Right ventricle myocardium superior (tissue), 1 donor: ENCODE results near the gene LAG3. TPM values are rescaled to one million over a fixed set of nuclear protein-coding genes. Genes with fewer than 3 reads are reported as not detected.

ENCODE experiments used
- ATAC-seq: fragments of 200-7000 bp; cut with Tn5 transposase; one replicate; pipeline ENCODE4 v1.9.1; 2020; ENCODE audit warnings: mild to moderate bottlenecking; ENCODE audit not compliant: poor library complexity
- DNase-seq: peaks from one replicate; pipeline ENCODE4 v3.0.0-alpha.2; 2020
- intact Hi-C: fragments of 100-400 bp; cut with DNase I; formaldehyde crosslinking; loops from one replicate; pipeline ENCODE4 v1.11.2; 2022
- total RNA-seq: library from RNA; stranded (reverse); fragmentation: NEBNext Ultra II Directional; extraction: Animal tissue kit (Norgen Biotek cat#: 25700); gene quantifications from one replicate; pipeline ENCODE4 v1.2.1, GENCODE V29; 2021
- donor health status: DM: no; HTN: yes; CAD: no; lungs with severe emphysema.

Gene LAG3
- total RNA-seq, 1 donor from 2014 or later: 0.22 TPM

DNA sequence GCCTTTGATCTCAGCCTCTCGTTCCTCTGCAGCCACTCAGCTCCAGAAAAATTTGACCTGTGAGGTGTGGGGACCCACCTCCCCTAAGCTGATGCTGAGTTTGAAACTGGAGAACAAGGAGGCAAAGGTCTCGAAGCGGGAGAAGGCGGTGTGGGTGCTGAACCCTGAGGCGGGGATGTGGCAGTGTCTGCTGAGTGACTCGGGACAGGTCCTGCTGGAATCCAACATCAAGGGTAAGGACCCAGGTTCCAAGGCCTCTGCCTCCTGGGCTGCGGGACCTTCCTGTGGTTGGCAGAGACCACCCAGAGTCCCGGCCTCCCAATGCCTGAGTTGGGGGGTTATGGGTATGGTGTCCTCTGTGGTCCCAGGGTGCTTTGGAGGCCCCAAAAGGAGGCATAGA lies 44.8 kb downstream of the LAG3 start:
- no peak for DNase-seq
- no peak for ATAC-seq
- intact Hi-C loops: no loop called here

DNA sequence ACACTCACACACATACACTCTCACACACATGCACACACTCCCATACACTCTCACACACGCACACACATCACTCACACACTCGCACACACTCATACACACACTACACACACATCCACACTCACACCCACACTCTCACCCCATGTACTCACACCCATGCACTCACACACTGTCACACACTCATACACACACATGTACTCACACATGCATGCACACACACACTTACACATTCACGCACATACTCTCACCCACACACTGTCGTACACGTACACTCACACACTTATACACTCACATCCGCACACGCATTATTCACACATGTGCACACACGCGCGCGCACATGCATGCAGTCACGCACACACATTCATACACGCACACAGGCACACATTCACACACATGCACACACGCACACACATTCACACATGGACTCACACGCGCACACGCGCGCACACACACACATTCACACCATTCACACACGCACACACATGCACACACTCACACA lies 45.4 kb downstream of the LAG3 start:
- DNase-seq: no peak
- intact Hi-C loops: no loop called here

DNA sequence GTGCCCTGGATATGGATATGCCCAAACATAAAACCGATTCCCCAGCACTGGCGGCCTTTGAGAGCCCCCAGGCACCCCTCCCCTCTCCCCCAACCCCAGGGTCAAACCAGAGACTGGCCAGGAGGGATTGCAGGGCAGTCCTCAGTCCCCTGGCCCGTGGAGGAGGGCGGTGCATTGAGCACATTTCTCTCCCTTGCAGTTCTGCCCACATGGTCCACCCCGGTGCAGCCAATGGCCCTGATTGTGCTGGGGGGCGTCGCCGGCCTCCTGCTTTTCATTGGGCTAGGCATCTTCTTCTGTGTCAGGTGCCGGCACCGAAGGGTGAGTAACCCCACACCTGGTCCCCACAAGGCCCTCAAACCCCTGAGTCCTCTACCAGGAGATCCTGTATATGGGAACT lies 45.9 kb downstream of the LAG3 start:
- ATAC-seq (no peak), DNase-seq (no peak)
- intact Hi-C loops: no loop called here

More for the DNA sequence above, 45.4 kb downstream of the LAG3 start:
- no peak for ATAC-seq

DNA sequence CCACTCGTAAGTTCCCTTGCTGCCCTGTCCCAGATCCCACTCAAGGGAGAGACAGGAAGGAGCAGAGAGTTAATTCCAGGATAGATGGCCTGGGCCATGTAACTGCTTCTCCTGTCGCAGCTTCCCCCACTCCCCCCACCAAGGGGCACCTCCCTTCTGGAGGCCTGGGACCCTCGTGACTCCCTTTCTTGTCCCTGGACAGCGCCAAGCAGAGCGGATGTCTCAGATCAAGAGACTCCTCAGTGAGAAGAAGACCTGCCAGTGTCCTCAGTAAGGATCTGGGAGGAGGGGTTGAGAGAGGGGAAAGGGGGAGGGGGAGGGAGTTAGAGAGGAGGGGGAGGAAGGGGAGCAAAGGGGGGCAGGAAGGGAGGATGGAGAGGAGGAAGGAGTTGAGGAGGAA lies 46.3 kb downstream of the LAG3 start:
- ATAC-seq (no peak), DNase-seq (no peak)
- intact Hi-C loops: no loop called here

DNA sequence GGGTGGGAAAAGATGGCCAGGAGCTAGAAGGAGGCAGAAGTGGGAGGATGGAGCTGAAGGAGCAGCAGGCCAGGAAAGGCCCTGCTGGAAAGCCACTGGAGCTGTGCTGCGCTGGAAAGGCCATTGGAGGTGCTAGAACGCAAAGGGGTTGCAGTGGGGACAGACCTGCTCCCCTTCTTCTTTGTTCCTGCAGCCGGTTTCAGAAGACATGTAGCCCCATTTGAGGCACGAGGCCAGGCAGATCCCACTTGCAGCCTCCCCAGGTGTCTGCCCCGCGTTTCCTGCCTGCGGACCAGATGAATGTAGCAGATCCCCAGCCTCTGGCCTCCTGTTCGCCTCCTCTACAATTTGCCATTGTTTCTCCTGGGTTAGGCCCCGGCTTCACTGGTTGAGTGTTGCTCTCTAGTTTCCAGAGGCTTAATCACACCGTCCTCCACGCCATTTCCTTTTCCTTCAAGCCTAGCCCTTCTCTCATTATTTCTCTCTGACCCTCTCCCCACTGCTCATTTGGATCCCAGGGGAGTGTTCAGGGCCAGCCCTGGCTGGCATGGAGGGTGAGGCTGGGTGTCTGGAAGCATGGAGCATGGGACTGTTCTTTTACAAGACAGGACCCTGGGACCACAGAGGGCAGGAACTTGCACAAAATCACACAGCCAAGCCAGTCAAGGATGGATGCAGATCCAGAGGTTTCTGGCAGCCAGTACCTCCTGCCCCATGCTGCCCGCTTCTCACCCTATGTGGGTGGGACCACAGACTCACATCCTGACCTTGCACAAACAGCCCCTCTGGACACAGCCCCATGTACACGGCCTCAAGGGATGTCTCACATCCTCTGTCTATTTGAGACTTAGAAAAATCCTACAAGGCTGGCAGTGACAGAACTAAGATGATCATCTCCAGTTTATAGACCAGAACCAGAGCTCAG lies 47.0 kb downstream of the LAG3 start:
- DNase-seq (no peak), ATAC-seq (no peak)
- intact Hi-C loops: no loop called here

DNA sequence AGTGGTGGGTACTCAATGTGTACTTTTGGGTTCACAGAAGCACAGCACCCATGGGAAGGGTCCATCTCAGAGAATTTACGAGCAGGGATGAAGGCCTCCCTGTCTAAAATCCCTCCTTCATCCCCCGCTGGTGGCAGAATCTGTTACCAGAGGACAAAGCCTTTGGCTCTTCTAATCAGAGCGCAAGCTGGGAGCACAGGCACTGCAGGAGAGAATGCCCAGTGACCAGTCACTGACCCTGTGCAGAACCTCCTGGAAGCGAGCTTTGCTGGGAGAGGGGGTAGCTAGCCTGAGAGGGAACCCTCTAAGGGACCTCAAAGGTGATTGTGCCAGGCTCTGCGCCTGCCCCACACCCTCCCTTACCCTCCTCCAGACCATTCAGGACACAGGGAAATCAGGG lies 47.8 kb downstream of the LAG3 start:
- DNase-seq: no peak
- no peak for ATAC-seq
- intact Hi-C loops: no loop called here

DNA sequence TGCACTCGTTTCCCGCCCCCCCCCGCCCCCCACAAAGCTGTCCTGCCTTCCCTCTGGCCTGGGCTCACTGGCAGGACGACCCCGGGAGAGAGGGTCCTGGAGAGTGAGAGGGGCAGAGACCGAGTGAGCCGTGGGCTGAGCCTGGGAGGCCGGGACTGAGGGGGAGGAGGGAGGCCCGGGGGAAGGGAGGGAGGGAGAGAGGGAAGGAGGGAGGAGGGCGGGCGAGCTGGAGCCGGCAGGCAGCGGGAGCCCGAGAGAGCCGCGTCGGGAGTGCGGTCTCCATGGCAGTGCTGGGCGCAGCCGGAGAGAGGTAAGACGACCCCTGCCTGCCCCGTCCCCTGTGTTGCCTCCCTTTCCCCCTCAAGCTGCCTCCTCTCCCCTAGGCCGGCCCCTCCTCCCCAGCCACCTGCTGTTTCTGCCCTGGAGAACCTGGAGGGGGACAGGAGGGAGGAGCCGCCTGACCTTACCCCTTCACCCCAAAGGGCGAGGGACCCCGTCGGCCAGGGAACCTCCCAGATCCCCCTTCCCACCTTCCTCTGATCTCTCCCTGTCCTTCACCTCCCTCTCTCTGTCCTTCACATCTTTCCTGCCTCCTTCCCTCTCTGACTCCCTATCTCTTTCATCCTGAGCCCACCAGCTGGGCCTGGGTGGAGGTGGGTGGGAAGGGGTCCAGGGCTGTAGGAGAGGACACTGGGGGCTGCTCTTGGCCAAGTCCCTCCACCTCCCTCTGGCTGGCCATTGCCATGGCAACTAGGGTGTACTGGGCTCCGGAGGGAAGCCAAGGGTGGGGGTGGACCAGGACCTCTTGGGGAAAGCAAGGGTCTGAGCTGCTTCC lies 49.5 kb downstream of the LAG3 start, which contains the start of gene GPR162:
Gene GPR162 (plus strand): TSS at position 231 of the 835 bp plus-strand sequence. CDS start 2,078 bp downstream, outside the sequence.
- DNase-seq (peak; percentile 80), ATAC-seq (peak; percentile 69)
- intact Hi-C loops: no loop called here

DNA sequence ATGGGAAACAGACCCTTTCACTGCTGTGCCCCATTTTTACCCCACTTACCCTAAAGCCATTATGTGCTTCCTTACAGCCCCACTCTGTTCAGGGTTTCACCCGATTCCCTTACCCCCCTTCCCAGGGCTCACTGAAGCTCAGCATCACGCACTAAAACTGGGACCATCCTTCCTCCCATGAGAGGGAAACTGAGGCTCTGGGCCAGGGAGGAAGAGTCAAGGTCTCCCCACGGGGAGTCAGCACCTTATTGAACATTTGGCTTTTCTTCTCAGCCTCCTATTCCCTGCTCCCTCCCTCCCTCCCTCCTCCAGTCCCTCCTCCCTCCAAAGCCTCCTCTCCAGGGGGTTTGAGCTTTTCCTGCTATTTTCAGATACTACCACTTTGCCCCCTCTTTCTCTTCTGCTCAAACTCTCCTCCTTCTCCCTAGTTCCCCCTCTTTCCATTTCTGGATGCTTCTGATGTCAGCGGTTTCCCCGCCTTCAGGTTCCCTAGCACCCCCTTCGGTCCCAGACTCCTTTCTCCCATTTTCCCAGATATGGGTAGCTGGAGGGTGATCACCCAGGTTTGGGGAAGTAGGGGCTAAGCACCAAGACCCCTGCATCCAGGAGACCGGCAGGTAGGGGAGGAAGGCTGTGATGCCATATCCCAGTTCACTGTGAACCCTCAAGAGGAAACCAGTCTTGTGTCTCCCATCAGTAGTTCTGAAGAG lies 50.3 kb downstream of the LAG3 start:
- intact Hi-C loops: no loop called here
- ATAC-seq (no peak), DNase-seq (no peak)

DNA sequence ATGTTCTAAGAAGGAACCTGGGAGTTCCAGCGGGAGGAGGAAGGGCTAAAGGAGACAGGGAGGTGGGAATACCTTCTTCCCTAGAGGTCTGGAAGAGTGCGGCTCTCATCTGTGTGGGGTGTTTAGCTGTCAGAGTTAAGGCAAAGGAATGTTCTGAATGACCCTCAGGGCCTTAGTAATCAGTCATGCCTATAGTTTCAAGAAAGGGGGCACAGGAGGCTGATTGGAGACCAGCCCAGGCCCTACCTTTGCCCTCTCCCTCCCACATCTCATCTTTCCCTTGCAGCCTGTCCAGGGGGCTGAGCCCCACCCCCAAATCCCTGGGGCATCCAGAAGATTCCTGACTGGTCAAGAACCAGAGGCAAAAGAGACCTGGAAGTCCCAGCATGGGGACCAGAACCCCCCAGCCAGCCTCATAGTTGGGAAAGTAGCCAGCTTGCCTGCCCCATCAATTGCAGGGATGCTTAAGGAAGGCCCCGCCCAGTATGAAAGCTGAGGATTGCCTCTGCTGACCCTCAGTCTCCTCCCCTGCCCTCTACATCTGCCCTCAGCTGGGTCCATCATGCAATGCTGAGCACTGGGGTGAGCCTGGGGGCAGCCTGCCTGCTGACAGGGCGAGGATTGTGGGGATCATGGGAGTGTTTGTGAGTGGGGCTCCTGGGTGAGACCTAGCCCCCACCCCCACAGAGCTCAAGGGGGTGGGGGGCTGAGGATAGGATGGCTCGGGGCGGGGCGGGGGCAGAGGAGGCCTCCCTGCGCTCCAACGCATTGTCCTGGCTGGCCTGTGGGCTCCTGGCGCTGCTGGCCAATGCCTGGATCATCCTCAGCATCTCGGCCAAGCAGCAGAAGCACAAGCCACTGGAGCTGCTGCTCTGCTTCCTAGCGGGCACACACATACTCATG lies 51.1 kb downstream of the LAG3 start:
- DNase-seq: no peak
- intact Hi-C loops: no loop called here
- no peak for ATAC-seq

DNA sequence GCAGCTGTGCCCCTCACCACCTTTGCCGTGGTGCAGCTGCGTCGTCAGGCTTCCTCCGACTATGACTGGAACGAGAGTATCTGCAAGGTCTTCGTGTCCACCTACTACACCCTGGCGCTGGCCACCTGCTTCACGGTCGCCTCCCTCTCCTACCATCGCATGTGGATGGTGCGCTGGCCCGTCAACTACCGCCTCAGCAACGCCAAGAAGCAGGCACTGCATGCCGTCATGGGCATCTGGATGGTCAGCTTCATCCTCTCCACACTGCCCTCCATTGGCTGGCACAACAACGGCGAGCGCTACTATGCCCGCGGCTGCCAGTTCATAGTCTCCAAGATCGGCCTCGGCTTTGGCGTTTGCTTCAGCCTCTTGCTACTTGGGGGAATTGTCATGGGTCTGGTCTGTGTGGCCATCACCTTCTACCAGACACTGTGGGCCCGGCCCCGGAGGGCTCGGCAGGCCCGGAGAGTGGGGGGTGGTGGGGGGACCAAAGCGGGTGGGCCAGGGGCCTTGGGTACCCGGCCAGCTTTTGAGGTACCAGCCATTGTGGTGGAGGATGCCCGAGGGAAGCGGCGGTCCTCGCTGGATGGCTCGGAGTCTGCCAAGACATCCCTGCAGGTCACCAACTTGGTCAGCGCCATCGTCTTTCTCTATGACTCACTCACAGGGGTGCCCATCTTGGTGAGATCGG lies 51.9 kb downstream of the LAG3 start:
- intact Hi-C loops: no loop called here
- DNase-seq: no peak

DNA sequence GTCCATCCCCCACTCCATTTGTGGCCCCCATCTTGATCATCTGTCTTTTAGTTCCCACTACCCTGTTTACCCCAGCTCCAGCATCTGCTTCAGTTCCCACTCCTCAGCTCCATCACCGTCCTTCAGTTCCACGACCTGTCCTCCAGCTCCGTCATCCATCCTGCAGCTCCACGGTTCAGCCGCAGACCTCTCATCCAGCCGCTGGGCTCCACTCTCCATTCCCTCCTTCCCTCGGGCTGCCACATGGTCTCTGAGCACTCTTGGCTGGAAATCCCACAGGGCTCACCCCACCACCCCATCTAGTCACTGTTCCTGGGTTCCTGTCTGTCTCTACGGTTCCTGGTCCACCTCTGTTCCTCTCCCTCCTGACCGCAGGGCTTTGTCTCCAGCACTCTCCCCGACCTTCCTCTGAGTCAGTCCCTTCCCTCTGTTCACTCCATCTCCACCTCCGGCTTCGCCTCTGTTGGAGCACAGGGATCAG lies 52.6 kb downstream of the LAG3 start:
- DNase-seq: no peak

More for the DNA sequence above, 51.9 kb downstream of the LAG3 start:
- ATAC-seq: no peak

DNA sequence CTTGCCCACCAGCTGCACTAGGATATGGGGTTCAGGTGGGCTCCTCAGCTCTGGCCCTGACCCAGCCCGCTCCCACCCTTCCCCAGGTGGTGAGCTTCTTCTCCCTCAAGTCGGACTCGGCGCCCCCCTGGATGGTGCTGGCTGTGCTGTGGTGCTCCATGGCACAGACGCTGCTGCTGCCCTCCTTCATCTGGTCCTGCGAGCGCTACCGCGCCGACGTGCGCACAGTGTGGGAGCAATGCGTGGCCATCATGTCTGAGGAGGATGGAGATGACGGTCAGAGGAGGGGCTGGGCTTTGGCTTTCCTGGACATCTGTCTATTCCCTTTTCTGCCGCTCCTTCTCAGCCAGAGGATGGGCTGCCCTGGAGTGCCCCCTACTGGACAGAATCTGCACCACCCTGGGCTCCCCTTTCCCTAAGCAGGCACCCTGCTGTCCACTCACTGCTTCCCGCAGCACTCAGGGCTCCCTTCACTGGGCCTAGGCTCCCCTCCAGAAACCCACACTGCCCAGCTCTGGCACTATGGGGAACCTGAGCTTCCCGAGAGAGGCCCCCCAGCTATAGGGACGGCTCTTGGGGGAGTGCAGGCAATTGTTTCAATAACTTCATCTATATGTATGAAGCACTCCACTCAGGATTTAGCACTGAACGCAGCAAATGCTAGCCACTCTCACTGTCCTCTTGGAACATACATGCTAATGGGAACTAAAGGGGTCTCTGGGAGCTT lies 53.2 kb downstream of the LAG3 start:
- peak; percentile 91 for DNase-seq
- intact Hi-C loops: loop anchor here (5.0 kb wide), 2 partner anchors 73 to 88 kb away; partner anchors contain the start of gene MLF2
- ATAC-seq: peak; percentile 62

More for the DNA sequence above, 52.6 kb downstream of the LAG3 start:
- ATAC-seq: no peak
- intact Hi-C loops: loop anchor here (5.0 kb wide), 2 partner anchors 73 to 88 kb away; partner anchors contain the start of gene MLF2

DNA sequence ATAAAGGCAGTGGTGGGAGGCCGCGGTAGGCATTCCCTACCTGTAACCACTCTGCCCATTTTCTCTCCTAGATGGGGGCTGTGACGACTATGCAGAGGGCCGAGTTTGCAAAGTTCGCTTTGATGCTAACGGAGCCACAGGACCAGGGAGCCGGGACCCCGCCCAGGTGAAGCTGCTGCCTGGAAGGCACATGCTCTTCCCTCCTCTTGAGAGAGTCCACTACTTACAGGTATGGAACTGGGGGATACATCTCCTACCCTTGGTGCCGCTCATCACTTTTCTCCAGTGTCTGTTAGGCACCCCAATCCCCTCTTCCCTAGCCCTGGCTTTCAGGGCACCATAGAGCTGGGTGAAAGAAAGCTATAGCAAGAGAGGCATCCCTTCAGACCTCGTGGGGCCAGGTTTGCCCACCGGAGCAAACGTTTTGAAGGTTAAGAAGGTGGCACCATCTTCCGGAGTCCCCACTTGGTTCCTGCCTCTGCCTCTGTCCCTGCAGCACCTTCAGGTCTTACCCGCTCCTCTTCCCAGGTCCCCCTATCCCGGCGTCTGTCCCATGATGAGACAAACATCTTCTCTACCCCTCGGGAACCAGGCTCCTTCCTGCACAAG lies 53.9 kb downstream of the LAG3 start:
- intact Hi-C loops: loop anchor here (5.0 kb wide), 2 partner anchors 74 to 89 kb away; partner anchors contain the start of gene MLF2
- ATAC-seq (no peak), DNase-seq (no peak)

DNA sequence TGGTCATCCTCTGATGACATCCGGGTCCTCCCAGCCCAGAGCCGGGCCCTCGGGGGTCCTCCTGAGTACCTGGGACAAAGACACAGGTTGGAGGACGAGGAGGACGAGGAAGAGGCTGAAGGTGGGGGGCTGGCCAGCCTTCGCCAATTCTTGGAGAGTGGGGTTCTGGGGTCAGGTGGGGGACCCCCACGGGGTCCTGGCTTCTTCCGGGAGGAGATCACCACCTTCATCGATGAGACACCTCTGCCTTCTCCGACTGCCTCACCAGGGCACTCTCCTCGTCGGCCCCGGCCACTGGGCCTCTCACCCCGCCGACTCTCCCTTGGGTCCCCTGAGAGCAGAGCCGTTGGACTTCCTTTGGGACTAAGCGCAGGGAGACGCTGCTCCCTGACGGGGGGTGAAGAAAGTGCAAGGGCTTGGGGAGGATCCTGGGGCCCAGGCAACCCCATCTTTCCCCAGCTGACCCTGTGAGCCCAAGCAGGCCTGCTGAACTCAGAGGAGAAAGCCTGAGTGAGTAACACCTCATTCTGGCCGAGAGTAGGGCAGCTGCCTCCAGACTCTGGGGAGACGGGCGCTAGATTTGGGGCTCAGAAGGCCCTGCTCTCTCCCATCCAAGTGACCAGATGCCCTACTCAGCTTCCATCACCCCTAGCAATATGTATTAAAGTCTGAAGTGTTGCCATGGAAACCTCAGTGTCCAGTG lies 54.6 kb downstream of the LAG3 start:
- ATAC-seq: no peak
- DNase-seq: no peak
- intact Hi-C loops: loop anchor here (5.0 kb wide), 2 partner anchors 75 to 90 kb away; partner anchors contain the start of gene MLF2

DNA sequence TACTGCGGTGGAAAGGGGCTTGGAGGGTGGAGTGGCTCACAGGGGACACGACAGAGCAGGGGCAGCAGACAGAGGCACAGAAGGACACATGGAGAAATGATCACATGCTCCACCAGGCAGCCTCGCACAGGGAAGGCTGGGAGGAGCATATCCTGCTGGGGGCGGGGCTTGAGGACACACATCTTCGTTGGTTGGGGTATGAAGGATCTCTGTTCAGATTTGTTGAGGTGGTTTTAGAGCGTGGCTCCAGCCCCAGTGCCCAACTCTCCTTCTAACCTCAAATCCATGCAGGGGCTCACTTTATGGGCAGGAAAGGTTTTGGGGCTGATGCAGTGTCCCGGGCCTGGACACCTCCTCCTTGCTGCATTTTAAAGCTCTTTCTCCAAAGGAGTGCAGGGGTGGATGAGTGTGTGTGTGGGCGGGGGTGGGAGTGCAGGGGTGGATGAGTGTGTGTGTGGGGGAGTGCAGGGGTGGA lies 55.2 kb downstream of the LAG3 start:
- peak; percentile 92 for DNase-seq
- intact Hi-C loops: loop anchor here (5.0 kb wide), 2 partner anchors 75 to 90 kb away; partner anchors contain the start of gene MLF2
- peak; percentile 66 for ATAC-seq
